Right lung (tissue), 5 donors: Measurements from ENCODE around the gene ETV1. TPM values are rescaled to one million over a fixed set of nuclear protein-coding genes. Genes with fewer than 3 reads are reported as not detected.
"Not testable (repeated sequence)": the region's sequence is repeated elsewhere in the genome, so short reads cannot be mapped to it uniquely, and the experiment has no call there.

Source experiments
- DNase-seq, 2 donors: peaks; one replicate each; pipeline ENCODE4 v3.0.0-alpha.2; 2013
- polyA plus RNA-seq, 5 donors: library from polyadenylated mRNA; unstranded; fragments of 120-200 nt; gene quantifications; one replicate each; pipeline versions ENCODE4 v1.2.1 to v1.2.3, GENCODE V29; 2013; ENCODE audit warnings: inconsistent platforms in 1 of 5, low replicate concordance in 1 of 5; ENCODE audit not compliant: insufficient read length in 5 of 5, insufficient read depth in 1 of 5

ETV1 gene
- polyA plus RNA-seq, 5 donors: 33.3 to 94.3 (median 75.9) TPM

- DNase-seq: no peak
Observed at GRCh38 chr7:13933091-13933490, 56.4 kb downstream of the ETV1 start.

- DNase-seq: no peak
Observed at GRCh38 chr7:13932131-13932530, 57.3 kb downstream of the ETV1 start.

- DNase-seq: no peak
Observed at GRCh38 chr7:13921062-13921461, 68.4 kb downstream of the ETV1 start.

- DNase-seq: peak; percentile 77 to 84
Observed at GRCh38 chr7:13920053-13920697, 69.3 kb downstream of the ETV1 start.

GRCh38 chr7:13918333-13918732, 71.1 kb downstream of the ETV1 start:
- not testable (repeated sequence) for DNase-seq

GRCh38 chr7:13917103-13917502, 72.4 kb downstream of the ETV1 start:
- DNase-seq: not testable (repeated sequence)

- DNase-seq: no peak
Observed at GRCh38 chr7:13915891-13916290, 73.6 kb downstream of the ETV1 start.

- DNase-seq: peak in 1 of 2 donors; percentile 72
Observed at GRCh38 chr7:13912715-13913278, 76.7 kb downstream of the ETV1 start.

GRCh38 chr7:13911909-13912308, 77.6 kb downstream of the ETV1 start:
- DNase-seq: no peak

GRCh38 chr7:13910805-13911551, 78.5 kb downstream of the ETV1 start:
- no peak for DNase-seq

- no peak for DNase-seq
Observed at GRCh38 chr7:13908667-13909397, 80.6 kb downstream of the ETV1 start.

- DNase-seq: no peak
Observed at GRCh38 chr7:13907831-13908230, 81.6 kb downstream of the ETV1 start.

GRCh38 chr7:13904689-13905088, 84.8 kb downstream of the ETV1 start:
- no peak for DNase-seq

- DNase-seq: peak in 1 of 2 donors; percentile 54
Observed at GRCh38 chr7:13904007-13904406, 85.5 kb downstream of the ETV1 start.

- no peak for DNase-seq
Observed at GRCh38 chr7:13901577-13901976, 87.9 kb downstream of the ETV1 start.

GRCh38 chr7:13898957-13899670, 90.4 kb downstream of the ETV1 start:
- no peak for DNase-seq

- no peak for DNase-seq
Observed at GRCh38 chr7:13897819-13898218, 91.6 kb downstream of the ETV1 start.

- DNase-seq: no peak
Observed at GRCh38 chr7:13894954-13895353, 94.5 kb downstream of the ETV1 start.

GRCh38 chr7:13894377-13894776, 95.1 kb downstream of the ETV1 start:
- no peak for DNase-seq

GRCh38 chr7:13890793-13891192, 98.7 kb downstream of the ETV1 start:
- DNase-seq: no peak

GRCh38 chr7:13886356-13886755, 103.1 kb downstream of the ETV1 start:
- DNase-seq: no peak

- DNase-seq: no peak
Observed at GRCh38 chr7:13882051-13882450, 107.4 kb downstream of the ETV1 start.
